GM10847 (cell line): ENCODE data around the gene PKMYT1.

Experiments used
- POLR2A ChIP-seq: IDR thresholded peaks from 2 replicates; pipeline ENCODE4 v1.6.1; 2011; ENCODE audit not compliant: insufficient read length; ENCODE audit errors: extremely low read depth

The PKMYT1 gene

DNA sequence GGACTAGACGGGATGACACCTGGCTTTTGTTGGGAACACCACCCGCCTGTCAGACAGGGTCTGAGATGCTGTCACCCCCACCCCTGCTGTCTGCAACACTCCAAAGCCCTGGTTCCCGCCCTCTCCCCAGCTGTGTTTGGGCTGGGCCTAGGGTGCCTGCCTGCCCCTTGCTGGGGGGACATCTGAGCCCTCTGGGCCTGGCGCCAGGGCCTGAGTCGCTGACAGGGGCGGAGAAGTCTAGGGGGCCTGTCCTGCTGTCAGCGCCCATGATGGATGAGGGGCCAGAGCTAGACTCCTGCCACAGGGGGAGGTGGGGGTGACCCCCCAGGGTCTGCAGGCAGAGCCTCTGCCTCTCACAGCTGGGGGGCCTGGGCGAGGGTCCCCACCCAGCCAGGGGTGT is 7.6 kb upstream of the PKMYT1 start:
- TF ChIP-seq POLR2A: no peak

GRCh38 chr16:2987286-2987685 is 7.0 kb upstream of the PKMYT1 start:
- no peak for TF ChIP-seq POLR2A

GRCh38 chr16:2986623-2987188 is 6.5 kb upstream of the PKMYT1 start:
- TF ChIP-seq POLR2A: no peak

- TF ChIP-seq POLR2A: no peak
Measured at GRCh38 chr16:2985893-2986355, 5.7 kb upstream of the PKMYT1 start.

DNA sequence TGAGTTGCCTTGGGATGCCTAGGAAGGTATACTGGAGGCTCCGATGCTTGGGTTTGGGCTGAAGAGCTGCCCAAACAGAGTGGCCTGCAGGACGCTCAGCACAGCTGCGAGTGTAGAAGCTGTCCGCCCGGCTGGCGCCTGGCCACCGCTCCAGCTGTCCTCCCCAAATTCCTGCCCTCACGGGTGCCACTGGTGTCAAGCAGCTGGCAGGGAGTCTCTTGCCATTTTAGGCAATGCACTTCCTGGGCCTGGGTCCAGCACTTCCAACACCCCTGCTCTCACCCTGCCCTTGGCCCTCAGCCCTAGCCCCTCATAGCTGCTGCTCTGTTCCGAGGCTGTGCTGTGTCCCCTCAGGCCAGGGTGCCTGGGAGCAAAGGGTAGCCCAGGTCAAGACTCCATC is 5.2 kb upstream of the PKMYT1 start:
- TF ChIP-seq POLR2A: no peak

DNA sequence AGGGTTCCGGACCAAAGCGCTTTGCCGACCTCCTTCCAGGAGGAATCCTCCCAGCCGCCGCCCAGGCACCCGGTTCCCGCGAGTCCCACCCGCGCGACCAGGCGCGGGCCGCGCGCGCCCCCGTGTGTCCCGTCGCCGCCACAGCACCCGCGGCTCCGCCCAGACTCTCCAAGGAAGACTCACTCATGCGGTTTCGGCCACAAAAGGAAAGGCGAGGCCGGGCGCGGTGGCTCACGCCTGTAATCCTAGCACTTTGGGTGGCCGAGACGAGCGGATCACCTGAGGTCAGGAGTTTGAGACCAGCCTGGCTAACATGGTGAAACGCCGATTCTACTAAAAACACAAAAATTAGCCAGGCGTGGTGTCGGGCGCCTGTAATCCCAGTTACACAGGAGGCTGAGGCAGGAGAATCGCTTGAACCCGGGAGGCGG is 3.5 kb upstream of the PKMYT1 start:
- TF ChIP-seq POLR2A: no peak

DNA sequence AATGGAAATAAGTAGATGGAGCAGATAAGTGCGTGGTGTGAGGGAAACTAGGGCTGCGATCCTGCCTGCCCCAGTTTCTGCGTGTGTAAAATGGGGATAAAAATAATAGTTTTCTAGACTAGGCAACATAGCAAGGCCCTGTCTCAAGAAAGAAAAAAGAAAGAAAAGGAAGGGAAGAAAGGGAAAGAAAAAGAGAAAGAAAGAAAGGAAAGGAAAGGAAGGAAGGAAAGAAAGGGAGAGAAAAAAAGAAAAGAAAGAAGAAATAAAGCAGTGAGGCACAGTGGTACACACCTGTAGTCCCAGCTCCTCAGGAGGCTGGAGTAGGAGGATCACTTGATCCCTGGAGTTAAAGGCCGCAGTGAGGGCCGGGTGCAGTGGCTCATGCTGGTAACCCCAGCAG is 2.2 kb upstream of the PKMYT1 start:
- no peak for TF ChIP-seq POLR2A

- no peak for TF ChIP-seq POLR2A
Measured at GRCh38 chr16:2981899-2982250, 1.6 kb upstream of the PKMYT1 start.

GRCh38 chr16:2981177-2981898 is 1.1 kb upstream of the PKMYT1 start:
- TF ChIP-seq POLR2A: no peak

- TF ChIP-seq POLR2A: no peak
Measured at GRCh38 chr16:2979669-2980226, 498 bp downstream of the PKMYT1 start.

- no peak for TF ChIP-seq POLR2A
Measured at GRCh38 chr16:2977440-2977839, 2.8 kb downstream of the PKMYT1 start.

GRCh38 chr16:2976673-2977072 is 3.6 kb downstream of the PKMYT1 start:
- no peak for TF ChIP-seq POLR2A

DNA sequence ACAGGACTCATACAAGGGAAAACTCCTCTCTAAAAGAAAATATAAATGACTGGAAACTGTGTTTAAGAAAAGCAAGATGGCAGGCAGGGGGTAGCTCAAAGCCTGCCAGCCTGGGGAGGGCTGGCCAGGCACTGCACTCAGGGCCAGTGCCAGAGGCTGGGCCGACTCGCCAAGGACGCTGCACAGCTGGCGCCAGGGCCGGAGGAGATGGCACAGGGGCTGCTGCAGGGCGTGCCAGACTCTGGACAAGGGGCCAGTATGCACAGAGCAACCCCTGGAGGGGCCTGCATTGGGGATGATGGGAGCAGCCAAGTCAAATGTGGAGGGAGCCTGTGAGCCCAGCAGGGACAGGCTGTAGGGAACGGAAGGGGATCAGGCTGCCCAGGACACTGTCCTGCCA is 4.0 kb downstream of the PKMYT1 start:
- no peak for TF ChIP-seq POLR2A

DNA sequence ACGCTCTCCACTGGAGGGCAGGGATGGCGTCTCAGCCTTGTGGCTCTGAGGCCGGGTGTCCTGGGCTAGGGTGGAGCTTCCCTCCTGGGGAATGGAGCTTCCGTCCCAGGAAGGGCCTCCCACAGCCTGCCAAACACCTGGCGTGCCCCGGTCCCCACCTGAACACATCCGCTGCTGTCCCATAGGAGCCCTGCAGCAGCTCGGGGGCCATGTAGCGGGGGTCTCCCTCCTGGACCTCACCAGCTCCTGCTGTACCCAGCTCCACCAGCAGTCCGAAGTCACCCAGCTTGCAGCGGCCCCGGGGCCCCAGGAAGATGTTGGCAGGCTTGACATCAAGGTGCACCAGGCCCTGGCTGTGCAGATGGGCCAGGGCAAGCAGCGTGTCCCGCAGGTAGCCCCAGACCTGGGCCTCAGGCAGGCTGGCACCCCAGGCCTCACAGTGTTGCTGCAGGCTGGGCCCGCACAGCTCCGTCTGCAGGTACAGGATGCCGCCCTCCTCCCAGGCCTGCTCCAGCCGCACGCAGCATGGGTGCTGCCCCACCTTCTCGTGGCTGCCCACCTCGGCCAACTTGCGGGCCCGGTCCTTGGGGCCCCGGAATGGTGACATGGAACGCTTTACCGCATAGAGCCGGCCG is 5.0 kb downstream of the PKMYT1 start:
- TF ChIP-seq POLR2A: no peak

- no peak for TF ChIP-seq POLR2A
Measured at GRCh38 chr16:2974319-2975056, 5.8 kb downstream of the PKMYT1 start.
